ENCODE measurements around the gene FURIN. TPM values are rescaled to one million over a fixed set of nuclear protein-coding genes. Genes with fewer than 3 reads are reported as not detected.
A peak's percentile ranks its signal among the peaks of the same experiment; 100 is the strongest.

The FURIN gene
- total RNA-seq, 4 donors from 2014 or later, result 58.7 to 121 (median 92.3) TPM

DNA sequence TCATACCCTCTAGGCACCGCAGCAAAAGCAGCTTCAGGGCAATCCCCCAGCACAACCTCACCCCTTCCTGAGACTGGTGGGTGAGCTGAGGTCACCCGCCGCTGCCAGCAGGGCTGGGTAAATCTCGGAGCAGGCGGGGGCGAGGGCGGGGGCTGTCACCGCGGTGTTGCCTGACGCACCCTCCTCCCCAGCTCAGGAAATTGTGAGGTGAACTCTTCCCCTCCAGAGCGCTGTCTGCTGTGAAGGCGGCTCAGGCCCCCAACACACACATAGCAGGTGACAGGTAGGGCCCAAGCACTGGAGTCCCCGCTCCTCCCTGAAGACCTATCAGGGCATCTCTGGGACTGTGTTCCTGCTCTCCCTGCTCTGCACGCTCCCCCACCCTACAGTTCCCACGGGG, 30.2 kb upstream of the FURIN start:
- TF ChIP-seq, protein P1, sequence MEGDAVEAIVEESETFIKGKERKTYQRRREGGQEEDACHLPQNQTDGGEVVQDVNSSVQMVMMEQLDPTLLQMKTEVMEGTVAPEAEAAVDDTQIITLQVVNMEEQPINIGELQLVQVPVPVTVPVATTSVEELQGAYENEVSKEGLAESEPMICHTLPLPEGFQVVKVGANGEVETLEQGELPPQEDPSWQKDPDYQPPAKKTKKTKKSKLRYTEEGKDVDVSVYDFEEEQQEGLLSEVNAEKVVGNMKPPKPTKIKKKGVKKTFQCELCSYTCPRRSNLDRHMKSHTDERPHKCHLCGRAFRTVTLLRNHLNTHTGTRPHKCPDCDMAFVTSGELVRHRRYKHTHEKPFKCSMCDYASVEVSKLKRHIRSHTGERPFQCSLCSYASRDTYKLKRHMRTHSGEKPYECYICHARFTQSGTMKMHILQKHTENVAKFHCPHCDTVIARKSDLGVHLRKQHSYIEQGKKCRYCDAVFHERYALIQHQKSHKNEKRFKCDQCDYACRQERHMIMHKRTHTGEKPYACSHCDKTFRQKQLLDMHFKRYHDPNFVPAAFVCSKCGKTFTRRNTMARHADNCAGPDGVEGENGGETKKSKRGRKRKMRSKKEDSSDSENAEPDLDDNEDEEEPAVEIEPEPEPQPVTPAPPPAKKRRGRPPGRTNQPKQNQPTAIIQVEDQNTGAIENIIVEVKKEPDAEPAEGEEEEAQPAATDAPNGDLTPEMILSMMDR (IDR thresholded peaks at IDR 0.05), result no peak
- DNase-seq (ENCODE audit: low spot score), result no peak
- peak; percentile 13 for ATAC-seq (ENCODE audit: low FRiP score)

DNA sequence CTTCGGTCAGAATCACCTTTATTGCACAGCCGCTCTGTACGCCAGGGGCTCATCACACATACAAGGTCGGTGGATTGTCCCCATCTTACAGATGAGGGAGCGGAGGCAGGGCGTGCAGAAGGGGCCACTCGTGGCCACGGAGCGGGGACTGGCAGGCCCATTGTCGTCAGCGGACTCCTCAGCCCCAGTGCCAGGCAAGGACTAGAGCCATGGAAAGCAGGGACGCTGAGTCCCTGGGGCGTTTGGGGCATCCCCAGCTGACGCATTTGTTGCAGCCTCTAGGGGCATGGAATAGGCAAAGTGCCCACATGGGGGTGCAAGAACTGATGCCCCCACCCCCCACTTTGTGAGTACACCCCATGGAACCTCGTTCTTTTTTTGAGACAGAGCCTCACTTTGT, 29.8 kb upstream of the FURIN start:
- TF ChIP-seq, protein P1 (IDR thresholded peaks at IDR 0.05), result no peak
- ATAC-seq (ENCODE audit: low FRiP score), result no peak
- no peak for DNase-seq (ENCODE audit: low spot score)

DNA sequence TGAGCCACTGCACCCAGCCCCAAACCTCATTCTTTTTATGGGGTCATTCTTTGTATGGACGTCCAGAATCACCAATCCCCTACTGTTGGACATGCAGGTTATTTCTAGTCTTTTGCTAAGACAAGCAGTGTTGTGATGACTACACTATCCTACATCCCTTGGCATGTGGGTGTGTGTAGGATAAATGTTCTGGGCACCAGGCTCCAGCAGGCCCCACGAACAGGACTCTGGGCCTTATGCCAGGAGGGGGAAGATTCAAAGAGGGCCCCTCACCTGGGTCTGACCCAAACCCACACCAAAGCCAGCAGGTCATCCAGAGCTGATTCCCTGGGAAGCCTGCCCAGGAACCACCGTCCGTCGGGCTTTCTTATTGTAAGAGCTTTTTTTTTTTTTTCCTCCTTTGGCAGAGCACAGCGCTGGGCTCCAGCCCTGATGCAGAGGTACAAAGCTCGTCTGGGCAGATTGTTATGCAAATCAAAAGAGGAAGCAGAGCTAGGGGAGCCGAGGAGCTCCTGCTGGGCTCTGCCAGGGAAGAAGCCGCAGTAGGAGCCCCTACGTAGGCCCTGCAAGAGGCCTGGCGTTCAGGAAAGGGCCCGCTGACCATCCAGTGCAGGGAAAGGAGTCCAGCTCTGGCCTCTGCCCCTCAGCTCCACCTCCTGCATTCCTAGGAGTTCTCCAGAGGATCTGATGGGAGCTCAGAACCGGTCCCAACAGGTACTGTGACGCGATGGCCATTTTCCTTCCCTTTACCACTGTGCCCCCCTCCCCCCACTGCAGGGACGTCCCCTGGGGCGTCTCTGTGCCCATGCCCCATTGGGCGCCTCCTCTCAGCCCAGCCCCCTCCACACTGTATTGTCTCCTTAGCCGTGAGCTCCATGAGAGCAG, 29.0 kb upstream of the FURIN start:
- TF ChIP-seq, protein P1 (IDR thresholded peaks at IDR 0.05), result no peak
- ATAC-seq (ENCODE audit: low FRiP score) (no peak), DNase-seq (ENCODE audit: low spot score) (no peak)

DNA sequence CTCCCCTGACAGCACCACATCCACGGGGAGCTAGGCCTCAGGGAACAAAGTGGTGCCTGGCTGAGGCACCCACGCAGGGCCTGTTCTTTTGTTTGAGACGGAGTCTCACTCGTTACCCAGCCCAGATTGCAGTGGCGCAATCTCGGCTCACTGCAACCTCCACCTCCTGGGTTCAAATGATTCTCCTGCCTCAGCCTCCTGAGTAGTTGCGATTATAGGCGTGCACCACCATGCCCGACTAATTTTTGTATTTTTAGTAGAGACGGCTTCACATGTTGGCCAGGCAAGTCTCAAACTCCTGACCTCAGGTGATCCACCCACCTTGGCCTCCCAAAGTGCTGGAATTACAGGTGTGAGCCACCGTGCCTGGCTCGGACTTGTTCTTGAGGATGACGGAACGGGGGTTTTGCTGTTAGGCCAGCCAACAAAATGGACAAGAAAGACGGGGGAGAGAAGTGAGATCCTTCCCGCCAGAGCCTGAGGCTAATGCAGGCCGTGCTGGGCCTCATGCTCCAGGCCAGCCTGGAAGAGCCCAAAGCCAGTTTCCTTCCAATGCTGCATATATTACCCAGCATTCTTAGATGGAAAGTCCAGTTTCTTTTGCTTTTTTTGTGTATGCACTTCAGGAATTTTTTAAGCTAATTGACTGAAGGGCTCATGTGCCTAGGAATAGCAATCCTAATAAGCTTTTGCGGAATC, 28.1 kb upstream of the FURIN start:
- TF ChIP-seq, protein P1 (IDR thresholded peaks at IDR 0.05), result no peak
- DNase-seq (ENCODE audit: low spot score) (no peak), ATAC-seq (ENCODE audit: low FRiP score) (no peak)

DNA sequence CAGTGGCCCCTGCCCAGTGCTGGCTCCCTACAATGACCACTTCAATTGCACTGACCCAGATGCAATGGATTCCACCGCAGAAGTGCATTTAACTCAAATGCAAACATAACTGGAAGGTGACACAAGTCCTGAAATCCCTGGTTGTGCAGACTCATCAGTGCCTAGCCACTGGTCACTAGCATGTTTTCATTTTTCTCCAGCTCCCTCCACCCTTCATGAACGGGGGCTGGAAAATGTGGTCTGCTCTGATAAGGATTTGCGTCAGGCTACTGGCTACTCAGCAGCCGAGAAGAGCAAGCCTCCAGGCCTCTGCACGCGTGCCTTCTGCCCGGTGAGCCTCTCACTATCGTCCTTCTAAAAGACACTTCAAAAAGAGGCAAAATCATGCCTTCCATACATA, 27.4 kb upstream of the FURIN start:
- no peak for ATAC-seq (ENCODE audit: low FRiP score)
- TF ChIP-seq, protein P1 (IDR thresholded peaks at IDR 0.05), result no peak

DNA sequence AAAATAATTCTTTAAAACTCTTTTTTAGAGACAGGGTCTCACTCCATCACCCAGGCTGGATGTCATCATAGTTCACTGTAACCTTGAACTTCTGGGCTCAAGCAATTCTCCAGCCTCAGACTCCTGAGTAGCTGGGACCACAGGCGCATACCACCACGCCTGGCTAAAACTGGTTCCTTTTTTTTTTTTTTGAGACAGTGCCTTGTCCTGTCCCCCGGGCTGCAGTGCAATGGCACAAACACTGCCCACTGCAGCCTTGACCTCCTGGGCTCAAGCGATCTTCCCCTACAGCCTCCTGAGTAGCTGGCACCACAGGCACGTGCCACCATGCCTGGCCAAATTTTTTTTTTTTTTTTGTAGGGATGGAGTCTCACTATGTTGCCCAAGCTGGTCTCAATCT, 23.7 kb upstream of the FURIN start:
- TF ChIP-seq, protein P1 (IDR thresholded peaks at IDR 0.05), result no peak
- no peak for ATAC-seq (ENCODE audit: low FRiP score)
- no peak for DNase-seq (ENCODE audit: low spot score)

More for the DNA sequence above, 27.4 kb upstream of the FURIN start:
- no peak for DNase-seq (ENCODE audit: low spot score)
